Measurements from ENCODE around the gene TMC5. TPM values are rescaled to one million over a fixed set of nuclear protein-coding genes. Genes with fewer than 3 reads are reported as not detected.
"Not testable (repeated sequence)": the region's sequence is repeated elsewhere in the genome, so short reads cannot be mapped to it uniquely, and the experiment has no call there.

Gene TMC5
- 0.08 TPM for polyA plus RNA-seq (2013, experiment 1 of 2; ENCODE audit: insufficient read length)
- polyA plus RNA-seq (2013, experiment 2 of 2; ENCODE audit: insufficient read length) = not detected

- no peak for DNase-seq
Measured at GRCh38 chr16:19417640-19418039, at the start of gene TMC5. TMC5 (plus strand) TSS chr16:19417883; CDS start chr16:19440039, 22,156 bp downstream.

- DNase-seq = not testable (repeated sequence)
Measured at GRCh38 chr16:19372541-19372940, 45.1 kb upstream of the TMC5 start.

GRCh38 chr16:19374402-19374801 lies 43.3 kb upstream of the TMC5 start:
- DNase-seq = no peak

- peak; percentile 45 for DNase-seq
Measured at GRCh38 chr16:19375561-19376158, 42.0 kb upstream of the TMC5 start.

- peak; percentile 2 for DNase-seq
Measured at GRCh38 chr16:19377864-19378263, 39.8 kb upstream of the TMC5 start.

- DNase-seq = no peak
Measured at GRCh38 chr16:19378511-19378910, 39.2 kb upstream of the TMC5 start.

- no peak for DNase-seq
Measured at GRCh38 chr16:19379838-19380237, 37.8 kb upstream of the TMC5 start.

GRCh38 chr16:19380328-19380727 lies 37.4 kb upstream of the TMC5 start:
- DNase-seq = no peak

- DNase-seq = no peak
Measured at GRCh38 chr16:19382084-19382801, 35.4 kb upstream of the TMC5 start.

GRCh38 chr16:19382887-19383816 lies 34.5 kb upstream of the TMC5 start:
- no peak for DNase-seq

GRCh38 chr16:19384656-19385055 lies 33.0 kb upstream of the TMC5 start:
- DNase-seq = no peak

- no peak for DNase-seq
Measured at GRCh38 chr16:19386525-19386924, 31.2 kb upstream of the TMC5 start.

- DNase-seq = peak; percentile 5
Measured at GRCh38 chr16:19389246-19389645, 28.4 kb upstream of the TMC5 start.

- DNase-seq = not testable (repeated sequence)
Measured at GRCh38 chr16:19391185-19391776, 26.4 kb upstream of the TMC5 start.

GRCh38 chr16:19392352-19392751 lies 25.3 kb upstream of the TMC5 start:
- no peak for DNase-seq

GRCh38 chr16:19393226-19394111 lies 24.2 kb upstream of the TMC5 start:
- no peak for DNase-seq

- not testable (repeated sequence) for DNase-seq
Measured at GRCh38 chr16:19395646-19396267, 21.9 kb upstream of the TMC5 start.

- no peak for DNase-seq
Measured at GRCh38 chr16:19396555-19397011, 21.1 kb upstream of the TMC5 start.

GRCh38 chr16:19397373-19397772 lies 20.3 kb upstream of the TMC5 start:
- not testable (repeated sequence) for DNase-seq

- no peak for DNase-seq
Measured at GRCh38 chr16:19400711-19401110, 17.0 kb upstream of the TMC5 start.

All from fibroblast of skin of scalp (primary cell).